ENCODE results near the gene C6orf62. TPM values are rescaled to one million over a fixed set of nuclear protein-coding genes. Genes with fewer than 3 reads are reported as not detected.

C6orf62 gene
- total and polyA plus RNA-seq, 2 of the 4 experiments (the other 2 are of a cell fraction) = 47.5 to 50.7 TPM

DNA sequence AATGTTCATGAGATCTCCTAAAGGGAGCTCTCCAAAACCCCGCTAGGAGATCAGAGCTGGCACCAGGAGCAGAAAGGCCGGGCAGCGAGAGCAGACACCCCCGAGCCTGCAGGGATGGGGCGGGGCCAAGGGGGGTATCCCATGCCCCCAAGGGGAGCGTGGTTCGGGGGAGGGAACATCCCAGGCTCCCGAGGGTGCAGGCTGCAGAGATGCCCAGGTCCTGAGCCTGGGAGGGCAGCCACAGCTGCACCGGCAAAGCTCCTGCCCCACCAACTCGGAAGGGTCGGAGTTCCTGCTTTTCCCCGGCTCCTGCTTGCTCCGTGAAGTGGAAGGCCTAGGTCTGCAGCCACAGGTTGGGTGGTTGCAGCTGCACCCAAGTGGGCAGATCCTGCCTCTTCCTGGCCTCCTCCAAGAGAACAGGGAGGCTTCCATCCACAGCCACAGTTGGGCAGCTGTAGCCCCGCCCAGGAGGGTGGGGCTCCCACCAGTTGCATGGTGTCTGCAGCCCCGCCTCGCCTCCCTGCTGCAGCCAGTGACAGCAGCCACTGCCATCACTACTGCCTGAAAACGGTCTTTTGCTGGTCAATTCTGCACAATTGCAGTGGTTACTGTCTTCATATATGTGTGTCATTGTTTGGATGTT, 42.4 kb upstream of the C6orf62 start:
- in situ Hi-C loops (cut with MboI; ENCODE audit: low sequenced_read_pairs) = loop anchor here (5.0 kb wide), 1 partner anchor 179 kb away; no protein-coding TSS in a partner anchor
- no TSS peak for BruUV-seq (replicated peaks)
- Histone ChIP-seq H3K18ac (ENCODE audit: low read depth, low read length) (no peak overlapping the region), H2AK5ac (ENCODE audit: low read depth, low read length) (no peak overlapping the region), H2AK9ac (replicated peaks; ENCODE audit: low read depth, low read length, poor library complexity) (no peak overlapping the region), H3K4me3 (ENCODE audit: insufficient read depth, low read depth, low read length) (no peak overlapping the region), H2BK20ac (ENCODE audit: low read depth, low read length) (no peak overlapping the region), H3K9me3 (ENCODE audit: control insufficient read depth, insufficient read depth, low read length) (no peaks in the 10 kb centered on the region), H4K8ac (ENCODE audit: low read depth in 2 of 2, low read length in 2 of 2) (no peak overlapping the region), H3K27ac (ENCODE audit: insufficient read depth, low read length) (no peak overlapping the region), H3K4ac (ENCODE audit: low read depth, low read length) (no peak overlapping the region), H3K23ac (ENCODE audit: low read depth, low read length) (no peak overlapping the region), H4K5ac (ENCODE audit: low read depth, low read length) (no peak overlapping the region), H4K91ac (ENCODE audit: insufficient read depth, low read depth, low read length) (no peak overlapping the region), H2BK15ac (ENCODE audit: low read depth, low read length) (no peak overlapping the region), H3K4me1 (ENCODE audit: control insufficient read depth, insufficient read depth, low read length) (no peaks in the 10 kb centered on the region; the same call in 1 of the 2 replicates), H3K27me3 (ENCODE audit: control insufficient read depth, insufficient read depth, low read length) (no peaks in the 10 kb centered on the region), H3K9ac (ENCODE audit: low read depth, low read length) (no peak overlapping the region), H2AFZ (replicated peaks; ENCODE audit: low read length, poor library complexity) (peak overlapping the region; percentile 63), H3K14ac (replicated peaks; ENCODE audit: low read depth, low read length) (no peak overlapping the region), H4K20me1 (ENCODE audit: insufficient read depth, low read length) (no peaks in the 10 kb centered on the region), H3K36me3 (ENCODE audit: control insufficient read depth, insufficient read depth, low read length) (no peaks in the 10 kb centered on the region), H2BK5ac (ENCODE audit: low read depth, low read length, poor library complexity, severe bottlenecking) (no peak overlapping the region), H3K79me1 (ENCODE audit: low read depth in 1 of 2, low read length in 2 of 2) (no peaks in the 10 kb centered on the region), H2BK120ac (ENCODE audit: low read depth, low read length) (no peak overlapping the region), H3K9me1 (ENCODE audit: insufficient read depth, low read length) (no peaks in the 10 kb centered on the region; the same call in 1 of the 2 replicates), H3K56ac (ENCODE audit: extremely low read depth, insufficient read depth, low read length) (no peak overlapping the region), H3K4me2 (ENCODE audit: low read depth, low read length) (no peak overlapping the region)
- ATAC-seq (ENCODE audit: low read depth) = peak; percentile 66; the same call in 1 of the 2 replicates
- POLR2A ChIA-PET (ENCODE audit: unreplicated experiment) = no interaction called here
- 88% methylated on average over 9 of the region's 17 CpGs; no CpG with 5 or more reads in 1 of the 2 experiments for whole genome bisulfite sequencing, 2 experiments (ENCODE audit: extremely low coverage in 2 of 2, insufficient read length in 1 of 2)
- no peak for DNase-seq
- CTCF ChIA-PET = interaction anchor here (0.8 kb wide), 1 partner anchor 23 kb away, joined by 3 read pairs; no protein-coding TSS in a partner anchor
- intact Hi-C loops (cut with micrococcal nuclease) = loop anchor here (10.0 kb wide), 1 partner anchor 477 kb away; no protein-coding TSS in a partner anchor
- dilution Hi-C loops (cut with HindIII; ENCODE audit: low sequenced_read_pairs, unreplicated experiment) = no loop called here
- TF ChIP-seq, protein P1, sequence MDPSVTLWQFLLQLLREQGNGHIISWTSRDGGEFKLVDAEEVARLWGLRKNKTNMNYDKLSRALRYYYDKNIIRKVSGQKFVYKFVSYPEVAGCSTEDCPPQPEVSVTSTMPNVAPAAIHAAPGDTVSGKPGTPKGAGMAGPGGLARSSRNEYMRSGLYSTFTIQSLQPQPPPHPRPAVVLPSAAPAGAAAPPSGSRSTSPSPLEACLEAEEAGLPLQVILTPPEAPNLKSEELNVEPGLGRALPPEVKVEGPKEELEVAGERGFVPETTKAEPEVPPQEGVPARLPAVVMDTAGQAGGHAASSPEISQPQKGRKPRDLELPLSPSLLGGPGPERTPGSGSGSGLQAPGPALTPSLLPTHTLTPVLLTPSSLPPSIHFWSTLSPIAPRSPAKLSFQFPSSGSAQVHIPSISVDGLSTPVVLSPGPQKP (IDR thresholded peaks at IDR 0.05; ENCODE audit: borderline replicate concordance, low read depth, low read length) = no peak
- no peak for TF ChIP-seq RFX5 (IDR thresholded peaks at IDR 0.05; ENCODE audit: low read depth, low read length)
- TF ChIP-seq MAZ (IDR thresholded peaks at IDR 0.05; ENCODE audit: borderline replicate concordance, low read depth, low read length) = no peak
- no peak for TF ChIP-seq POLR2A (IDR thresholded peaks at IDR 0.05; ENCODE audit: low read depth, low read length)
- TF ChIP-seq, protein P2, sequence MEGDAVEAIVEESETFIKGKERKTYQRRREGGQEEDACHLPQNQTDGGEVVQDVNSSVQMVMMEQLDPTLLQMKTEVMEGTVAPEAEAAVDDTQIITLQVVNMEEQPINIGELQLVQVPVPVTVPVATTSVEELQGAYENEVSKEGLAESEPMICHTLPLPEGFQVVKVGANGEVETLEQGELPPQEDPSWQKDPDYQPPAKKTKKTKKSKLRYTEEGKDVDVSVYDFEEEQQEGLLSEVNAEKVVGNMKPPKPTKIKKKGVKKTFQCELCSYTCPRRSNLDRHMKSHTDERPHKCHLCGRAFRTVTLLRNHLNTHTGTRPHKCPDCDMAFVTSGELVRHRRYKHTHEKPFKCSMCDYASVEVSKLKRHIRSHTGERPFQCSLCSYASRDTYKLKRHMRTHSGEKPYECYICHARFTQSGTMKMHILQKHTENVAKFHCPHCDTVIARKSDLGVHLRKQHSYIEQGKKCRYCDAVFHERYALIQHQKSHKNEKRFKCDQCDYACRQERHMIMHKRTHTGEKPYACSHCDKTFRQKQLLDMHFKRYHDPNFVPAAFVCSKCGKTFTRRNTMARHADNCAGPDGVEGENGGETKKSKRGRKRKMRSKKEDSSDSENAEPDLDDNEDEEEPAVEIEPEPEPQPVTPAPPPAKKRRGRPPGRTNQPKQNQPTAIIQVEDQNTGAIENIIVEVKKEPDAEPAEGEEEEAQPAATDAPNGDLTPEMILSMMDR (conservative IDR thresholded peaks at IDR 0.05; ENCODE audit: low read depth, low read length) = no peak
- no peak for TF ChIP-seq SMC3 (IDR thresholded peaks at IDR 0.05; ENCODE audit: low read depth, low read length)
- no peak for TF ChIP-seq RCOR1 (IDR thresholded peaks at IDR 0.05; ENCODE audit: insufficient replicate concordance, low read length)
- TF ChIP-seq NFE2L2 (IDR thresholded peaks at IDR 0.05; ENCODE audit: low read depth, low read length) = no peak

All from IMR-90 (cell line).